ENCODE data around the gene ST6GALNAC4.
A peak's percentile ranks its signal among the peaks of the same experiment; 100 is the strongest.

Gene ST6GALNAC4

GRCh38 chr9:127915801-127916719, 781 bp downstream of the ST6GALNAC4 start:
- DNase-seq, result peak in 2 of 58 donors; percentile 26 to 34

- DNase-seq, result no peak
Measured at GRCh38 chr9:127915325-127915752, 1.5 kb downstream of the ST6GALNAC4 start.

- no peak for DNase-seq
Measured at GRCh38 chr9:127913682-127914081, 3.2 kb downstream of the ST6GALNAC4 start.

GRCh38 chr9:127912882-127913281, 4.0 kb downstream of the ST6GALNAC4 start:
- no peak for DNase-seq

- DNase-seq, result no peak
Measured at GRCh38 chr9:127912296-127912695, 4.5 kb downstream of the ST6GALNAC4 start.

GRCh38 chr9:127910613-127911205, 6.1 kb downstream of the ST6GALNAC4 start:
- DNase-seq, result peak in 4 of 58 donors; percentile 9 to 40 (median 26)

GRCh38 chr9:127909839-127910273, 7.0 kb downstream of the ST6GALNAC4 start:
- no peak for DNase-seq

- no peak for DNase-seq
Measured at GRCh38 chr9:127908660-127908926, 8.2 kb downstream of the ST6GALNAC4 start.

GRCh38 chr9:127907867-127908659, 8.8 kb downstream of the ST6GALNAC4 start:
- no peak for DNase-seq

GRCh38 chr9:127905788-127906191, 11.1 kb downstream of the ST6GALNAC4 start:
- DNase-seq, result peak in 39 of 58 donors; percentile 23 to 72 (median 49)

GRCh38 chr9:127905004-127905728, 11.7 kb downstream of the ST6GALNAC4 start:
- peak in 1 of 58 donors; percentile 7 for DNase-seq

- peak in 5 of 58 donors; percentile 8 to 35 (median 25) for DNase-seq
Measured at GRCh38 chr9:127904561-127905003, 12.3 kb downstream of the ST6GALNAC4 start.

- DNase-seq, result peak in 1 of 58 donors; percentile 22
Measured at GRCh38 chr9:127903557-127904475, 13.0 kb downstream of the ST6GALNAC4 start.

- peak in 44 of 58 donors; percentile 26 to 75 (median 52) for DNase-seq
Measured at GRCh38 chr9:127899128-127899943, 17.5 kb downstream of the ST6GALNAC4 start, which contains the start of gene ST6GALNAC6. Gene ST6GALNAC6, minus strand, starts transcription at chr9:127899603. Its CDS starts 1,622 bp downstream, at chr9:127897981.

GRCh38 chr9:127898433-127899127, 18.3 kb downstream of the ST6GALNAC4 start:
- DNase-seq, result peak in 5 of 58 donors; percentile 27 to 58 (median 47)

- peak in 55 of 58 donors; percentile 30 to 88 (median 70) for DNase-seq
Measured at GRCh38 chr9:127897193-127897692, 19.6 kb downstream of the ST6GALNAC4 start.

- no peak for DNase-seq
Measured at GRCh38 chr9:127896395-127897192, 20.2 kb downstream of the ST6GALNAC4 start.

All from anterior cingulate cortex (tissue), 58 donors.